ENCODE measurements around the gene SLAMF6.

DNA sequence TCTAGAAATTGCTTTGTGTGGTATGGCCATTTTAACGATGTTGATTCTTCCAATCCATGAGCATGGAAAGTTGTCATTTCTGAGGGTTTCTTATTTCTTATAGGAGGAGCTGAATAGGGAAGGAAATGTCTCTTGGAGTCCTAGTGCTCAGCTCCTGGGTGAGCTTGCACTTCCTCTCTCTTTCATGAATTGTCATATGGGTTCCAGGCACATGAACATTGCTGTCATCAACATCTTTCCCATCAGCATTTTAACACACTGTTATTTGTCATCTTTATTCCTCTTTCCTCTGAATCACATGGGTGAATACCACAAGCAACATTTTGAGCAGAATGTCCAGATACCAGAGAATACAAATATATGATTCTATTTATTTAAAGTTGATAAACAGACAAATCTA, 23.4 kb downstream of the SLAMF6 start:
- TF ChIP-seq CTCF (IDR thresholded peaks at IDR 0.05): no peak
- no peak for TF ChIP-seq POLR2A (IDR thresholded peaks at IDR 0.05)
- no peak for TF ChIP-seq EP300 (IDR thresholded peaks at IDR 0.05)
